HTR-8/SVneo (cell line): Measurements from ENCODE around the gene RPP21.

Experiments used
- DNase-seq: peaks from one replicate; pipeline ENCODE4 v3.0.0; 2011; ENCODE audit warnings: low spot score, mixed read lengths; ENCODE audit not compliant: insufficient read length
- FAIRE-seq: peaks from 2 replicates; lab custom pipeline; 2011; peaks lifted over from hg19 to GRCh38; lab: Jason Lieb, UNC

The RPP21 gene

DNA sequence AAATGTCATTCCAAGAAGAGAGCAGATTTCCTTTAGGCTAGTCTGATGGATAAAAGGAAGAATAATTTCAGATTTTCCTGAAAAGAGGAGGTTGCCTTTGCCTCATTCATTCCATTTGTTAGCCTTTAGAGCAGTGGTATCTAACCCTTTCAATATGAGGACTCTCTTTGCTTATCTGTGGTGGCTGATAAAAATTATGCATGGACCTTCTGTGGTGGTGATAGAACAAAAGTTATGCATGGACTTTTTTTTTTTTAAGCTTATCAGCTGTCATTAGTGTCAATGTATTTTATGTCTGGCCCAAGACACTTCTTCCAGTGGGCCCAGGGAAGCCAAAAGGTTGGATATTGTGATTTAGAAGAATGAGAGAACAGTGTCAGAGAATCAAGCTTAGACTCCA is 16.6 kb upstream of the RPP21 start:
- DNase-seq, result no peak
- FAIRE-seq, result no peak

DNA sequence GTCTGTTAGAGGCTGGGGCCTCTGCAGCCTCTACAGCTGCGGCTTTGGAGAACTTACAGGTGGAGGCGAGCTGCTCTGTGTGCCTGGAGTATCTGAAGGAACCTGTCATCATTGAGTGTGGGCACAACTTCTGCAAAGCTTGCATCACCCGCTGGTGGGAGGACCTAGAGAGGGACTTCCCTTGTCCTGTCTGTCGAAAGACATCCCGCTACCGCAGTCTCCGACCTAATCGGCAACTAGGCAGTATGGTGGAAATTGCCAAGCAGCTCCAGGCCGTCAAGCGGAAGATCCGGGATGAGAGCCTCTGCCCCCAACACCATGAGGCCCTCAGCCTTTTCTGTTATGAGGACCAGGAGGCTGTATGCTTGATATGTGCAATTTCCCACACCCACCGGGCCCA is 15.6 kb upstream of the RPP21 start:
- FAIRE-seq (no peak), DNase-seq (no peak)

DNA sequence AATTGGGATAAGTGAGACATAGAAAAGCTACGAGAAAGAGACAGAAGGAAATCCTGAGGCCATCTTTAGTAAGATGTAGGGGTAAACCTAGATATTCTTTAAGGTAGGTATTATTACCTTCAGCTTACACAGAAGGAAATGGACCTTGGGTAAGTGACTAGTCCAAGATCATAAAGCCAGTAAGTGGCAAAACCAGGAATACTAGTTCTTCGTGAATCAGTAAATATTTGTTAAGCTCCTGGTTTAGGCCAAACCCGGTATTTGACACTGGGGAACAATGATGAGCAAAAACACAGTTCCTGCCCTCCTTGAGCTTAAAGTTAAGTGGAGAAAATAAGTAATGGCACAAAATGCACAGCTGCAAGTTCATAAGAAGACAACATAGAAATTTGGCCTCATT is 13.0 kb upstream of the RPP21 start:
- no peak for FAIRE-seq
- DNase-seq, result no peak

DNA sequence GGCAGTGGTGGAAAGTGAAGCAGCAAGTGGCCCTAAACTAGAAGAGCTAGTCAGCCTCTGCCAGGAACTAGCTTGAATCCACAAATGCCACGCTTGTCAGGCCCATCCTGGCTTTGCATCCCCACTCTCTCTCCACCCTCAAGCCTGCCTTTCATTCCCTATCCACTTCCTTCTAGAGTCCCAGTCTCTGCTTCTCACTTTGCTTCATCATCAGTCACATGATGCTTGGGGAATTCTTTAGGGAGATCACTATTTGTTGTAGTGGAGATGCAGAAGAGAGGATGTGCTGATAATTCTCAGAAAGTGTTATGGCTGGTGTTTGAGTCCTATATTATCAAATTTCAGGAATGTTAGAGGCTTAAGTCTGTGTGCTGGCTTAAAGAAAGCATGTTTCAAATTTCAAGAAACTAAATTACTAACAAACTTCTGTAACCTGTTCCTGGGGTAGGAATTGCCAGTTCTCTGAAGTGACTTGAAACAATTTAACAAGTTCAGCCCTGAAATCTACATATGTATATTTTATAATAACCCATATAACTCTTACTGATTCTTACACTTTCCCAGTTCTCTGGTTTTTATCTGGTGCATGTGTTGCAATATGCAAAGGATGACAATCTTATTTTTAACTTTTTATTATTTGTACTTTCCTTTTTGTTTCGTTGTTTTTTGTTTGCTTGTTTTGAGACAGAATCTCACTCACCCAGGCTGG is 10.7 kb upstream of the RPP21 start:
- FAIRE-seq (no peak), DNase-seq (no peak)

GRCh38 chr6:30340589-30341054 is 4.3 kb upstream of the RPP21 start:
- FAIRE-seq (no peak), DNase-seq (no peak)

DNA sequence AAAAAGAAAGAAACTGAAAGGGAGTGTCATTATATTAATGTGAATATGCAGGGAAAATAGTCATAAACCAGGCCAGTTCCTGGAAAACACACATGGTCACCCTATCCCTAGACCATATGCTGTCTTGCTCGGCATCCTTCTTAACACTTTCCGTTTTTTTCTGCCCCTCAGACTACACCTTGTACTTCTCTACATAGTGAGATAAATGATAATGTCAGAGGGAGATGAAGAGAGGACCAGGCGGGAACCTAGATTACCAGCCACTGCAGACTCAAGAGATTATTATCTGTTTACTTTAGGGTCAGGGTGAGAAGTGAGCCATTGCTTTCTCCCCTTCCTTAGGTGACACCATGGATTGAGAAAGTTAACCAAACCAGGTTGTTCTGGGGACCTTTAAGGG is 3.7 kb upstream of the RPP21 start:
- no peak for FAIRE-seq
- DNase-seq, result no peak

- no peak for FAIRE-seq
Measured at GRCh38 chr6:30341728-30342127, 3.2 kb upstream of the RPP21 start.

GRCh38 chr6:30344191-30344867 is 627 bp upstream of the RPP21 start:
- FAIRE-seq (no peak), DNase-seq (no peak)

More at GRCh38 chr6:30341728-30342127, 3.2 kb upstream of the RPP21 start:
- DNase-seq, result no peak

DNA sequence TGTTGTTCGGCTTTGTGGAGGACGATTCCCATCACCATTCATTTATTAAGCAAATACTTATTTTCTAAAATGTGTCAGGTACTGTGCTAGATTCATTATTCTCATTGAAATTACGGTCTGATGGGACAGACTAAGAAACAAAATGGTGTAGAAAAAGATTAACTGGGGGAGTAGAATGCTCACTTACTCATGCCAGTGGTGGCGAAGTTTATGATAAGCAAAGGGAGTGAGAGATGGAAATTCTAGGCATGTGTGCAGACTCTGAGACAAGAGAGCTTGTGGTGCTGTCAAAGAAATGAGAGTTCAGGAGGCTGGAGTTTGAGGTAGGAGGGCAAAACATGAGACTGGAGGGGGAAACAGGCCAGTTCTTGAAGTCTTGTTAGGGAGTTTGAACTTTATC is 896 bp downstream of the RPP21 start:
- FAIRE-seq (no peak), DNase-seq (no peak)

- no peak for FAIRE-seq
Measured at GRCh38 chr6:30348957-30349356, 4.0 kb downstream of the RPP21 start.

DNA sequence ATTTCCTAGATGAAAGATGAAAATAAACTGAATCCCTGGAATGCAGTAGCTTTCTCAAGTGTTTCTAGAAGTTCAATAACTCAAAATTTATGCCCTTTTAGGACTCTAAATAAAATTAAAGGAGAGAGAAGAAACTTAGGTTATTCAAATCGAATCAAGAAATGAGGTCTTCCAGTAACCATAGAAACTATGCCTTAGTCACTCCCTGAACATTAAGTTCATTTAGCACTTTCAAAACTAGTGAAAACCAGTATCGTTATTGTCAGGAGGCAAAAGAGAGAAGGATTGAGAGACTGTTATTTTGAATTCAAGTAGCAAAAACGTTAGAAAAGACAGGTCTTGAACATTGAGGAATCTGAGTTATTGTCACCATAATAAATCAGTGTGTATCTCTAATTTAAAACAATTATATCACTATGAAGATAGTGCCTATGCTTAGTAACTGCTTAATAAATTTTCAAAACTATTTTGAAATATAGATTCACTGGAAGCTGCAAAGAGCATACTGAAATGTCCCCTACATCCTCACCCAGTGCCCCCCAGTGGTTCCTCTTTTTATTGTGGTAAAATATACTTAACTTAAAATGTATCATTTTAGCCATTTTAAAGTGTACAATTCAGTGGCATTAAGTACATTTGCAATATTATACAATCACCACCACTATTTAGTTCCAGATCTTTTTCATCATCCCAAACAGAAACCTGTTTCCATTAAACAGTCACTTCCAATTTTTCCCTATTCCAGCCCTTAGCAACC is 4.6 kb downstream of the RPP21 start:
- FAIRE-seq (no peak), DNase-seq (no peak)

More at GRCh38 chr6:30348957-30349356, 4.0 kb downstream of the RPP21 start:
- no peak for DNase-seq

GRCh38 chr6:30350524-30350923 is 5.6 kb downstream of the RPP21 start:
- DNase-seq (no peak), FAIRE-seq (no peak)

DNA sequence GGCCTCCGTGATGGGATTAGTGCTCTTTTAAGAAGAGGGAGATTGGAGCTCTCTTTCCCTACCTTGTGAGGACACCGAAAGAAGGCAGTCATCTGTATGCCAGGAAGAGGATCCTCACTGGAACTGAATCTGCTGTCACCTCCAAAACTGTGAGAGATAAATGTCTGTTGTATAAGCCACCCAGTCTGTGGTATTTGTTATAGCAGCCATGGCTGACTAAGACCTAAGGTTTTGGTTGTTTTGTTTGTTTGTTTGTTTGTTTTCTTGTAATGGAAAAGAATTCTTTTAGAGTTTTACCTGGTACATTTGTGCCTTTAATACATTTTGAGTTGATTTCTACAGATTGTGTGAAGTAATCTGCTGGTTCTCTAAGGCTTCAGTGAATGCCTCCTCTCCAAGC is 7.6 kb downstream of the RPP21 start:
- FAIRE-seq (no peak), DNase-seq (no peak)

DNA sequence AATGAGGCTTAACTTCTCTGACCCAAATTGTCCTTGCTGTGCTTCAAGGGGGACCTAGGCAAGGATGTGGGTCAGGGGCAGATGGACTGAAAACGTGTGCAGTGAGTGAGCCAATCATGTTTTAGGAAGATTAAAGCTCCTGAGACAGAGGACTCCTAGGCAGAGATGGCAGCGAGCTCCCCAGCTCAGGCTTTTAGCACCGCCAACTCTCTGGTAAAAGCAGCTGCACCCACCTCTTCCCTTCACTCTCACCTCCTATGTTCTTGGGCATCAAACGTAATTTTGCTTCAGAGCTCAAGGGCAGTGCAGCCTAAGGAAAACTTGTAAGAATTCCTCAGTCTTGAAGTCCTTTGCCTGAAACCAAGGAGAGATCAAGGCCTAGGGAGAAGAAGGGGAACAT is 10.3 kb downstream of the RPP21 start:
- DNase-seq, result no peak
- no peak for FAIRE-seq

DNA sequence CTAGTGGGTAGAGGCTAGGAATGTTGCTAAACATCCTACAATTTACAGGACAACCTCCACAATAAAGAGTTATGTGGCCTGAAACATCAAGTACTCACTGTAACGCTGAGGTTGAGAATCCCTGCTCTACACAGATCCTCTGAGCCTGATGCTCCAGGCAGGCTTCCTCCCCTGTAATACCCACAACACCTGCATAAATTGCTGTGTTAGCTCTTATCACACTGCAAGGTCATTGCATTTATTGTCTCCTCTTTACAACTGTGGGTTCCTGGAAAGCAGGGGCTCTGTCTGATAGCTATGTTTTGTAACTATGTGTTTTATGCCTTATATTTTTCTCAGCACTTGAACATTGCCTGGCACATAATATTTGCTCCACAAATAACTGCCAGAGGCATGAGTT is 11.6 kb downstream of the RPP21 start:
- DNase-seq (no peak), FAIRE-seq (no peak)

DNA sequence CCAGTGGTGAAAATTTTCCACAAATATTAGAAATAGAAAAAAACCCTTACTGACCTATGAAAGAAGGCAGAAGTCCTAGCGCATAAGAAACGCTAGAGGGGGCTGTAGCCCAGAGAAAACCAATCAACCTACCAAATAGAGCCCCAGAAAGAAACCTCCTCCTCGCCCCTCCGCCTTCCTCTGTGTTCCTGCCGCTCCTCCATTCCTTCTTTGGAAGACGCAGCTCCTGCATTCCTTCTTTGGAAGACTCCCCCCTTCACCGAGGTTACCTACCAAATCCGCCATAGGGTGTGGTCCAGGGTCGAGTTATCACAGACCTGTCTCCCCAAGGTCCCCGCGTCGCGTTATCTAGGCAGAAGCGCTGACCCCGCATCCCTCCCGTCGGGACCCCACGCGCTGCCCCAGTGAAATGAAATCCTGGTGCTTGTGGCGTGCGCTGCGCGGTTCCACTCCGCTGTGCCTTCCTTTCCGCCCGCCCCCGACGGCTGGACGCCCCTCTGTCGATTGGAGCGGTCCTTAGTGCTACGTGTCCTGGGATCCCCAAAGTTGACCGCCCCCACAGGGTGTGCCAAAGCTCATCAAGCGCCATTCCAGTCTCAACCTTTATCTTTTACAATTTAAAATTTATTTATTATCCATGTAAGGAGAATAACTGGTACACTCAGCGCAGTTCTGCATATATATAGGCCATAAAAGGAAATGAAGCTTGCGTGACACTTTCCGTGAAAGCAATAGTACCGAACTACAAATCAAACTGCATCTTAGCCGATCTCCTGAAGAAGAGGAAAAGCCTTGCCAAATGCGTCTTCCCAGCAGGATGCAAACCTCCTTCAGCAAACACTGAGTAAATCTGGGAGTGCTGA is 13.0 kb downstream of the RPP21 start:
- FAIRE-seq, result no peak
- peak; percentile 79 for DNase-seq

GRCh38 chr6:30359276-30359675 is 14.3 kb downstream of the RPP21 start:
- DNase-seq (no peak), FAIRE-seq (no peak)

DNA sequence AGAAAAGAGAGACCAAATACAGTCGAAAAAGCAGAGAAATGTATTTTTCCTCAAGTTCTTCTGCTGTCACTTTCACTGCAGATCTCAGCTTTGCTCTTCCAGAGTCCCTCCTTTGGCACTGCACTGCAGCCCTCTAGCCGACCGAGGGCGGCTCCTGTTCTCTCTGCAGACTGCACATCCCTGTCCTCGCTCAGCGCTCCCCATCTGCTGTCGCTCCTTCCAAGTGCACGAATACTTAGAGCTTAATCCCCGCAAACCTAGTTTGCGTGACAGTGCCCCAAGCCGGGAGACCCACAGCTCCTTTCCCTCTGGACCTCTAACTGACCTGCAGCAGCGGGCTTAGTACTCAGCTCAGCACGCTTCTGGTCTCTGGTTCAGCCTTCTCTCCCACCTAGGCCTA is 15.2 kb downstream of the RPP21 start:
- no peak for DNase-seq
- FAIRE-seq, result no peak

- DNase-seq, result no peak
- no peak for FAIRE-seq
Measured at GRCh38 chr6:30361661-30362060, 16.7 kb downstream of the RPP21 start.

DNA sequence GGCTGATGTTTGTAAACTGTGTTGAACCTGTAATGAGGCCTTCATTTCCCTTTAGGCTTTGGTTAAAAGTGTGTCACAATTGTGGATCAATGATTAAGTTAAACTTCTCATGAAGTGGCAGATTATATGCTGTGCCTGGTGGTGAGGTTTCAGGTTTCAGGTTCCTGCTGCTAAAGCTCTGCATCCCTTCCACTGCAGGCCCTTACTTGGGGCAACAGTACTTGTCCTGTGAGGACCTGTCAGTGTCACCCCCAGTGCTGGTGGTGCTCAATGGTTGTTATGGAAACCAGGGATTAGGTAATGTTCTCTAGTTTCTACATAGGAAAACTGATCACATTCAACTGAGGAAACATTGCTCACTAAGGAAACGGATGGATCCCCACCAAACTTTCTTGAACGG is 18.5 kb downstream of the RPP21 start:
- no peak for FAIRE-seq
- no peak for DNase-seq
